KMS-11 (cell line): Measurements from ENCODE around the gene ST7.

Experiments used
- H2AFZ ChIP-seq: fragments of 200-600 bp; sonication (generic); 2 replicates; pipeline ENCODE4 v1.6.1; 2016; ENCODE audit warnings: antibody characterized with exemption, mixed run types, low read depth
- H3K27ac ChIP-seq: fragments of 200-600 bp; sonication (generic); 2 replicates; pipeline ENCODE4 v1.6.1; 2016; ENCODE audit warnings: mild to moderate bottlenecking, mixed run types
- H3K27me3 ChIP-seq: fragments of 200-600 bp; sonication (generic); 2 replicates; pipeline ENCODE4 v1.6.1; 2017; ENCODE audit warnings: mild to moderate bottlenecking, low read depth, mixed run types, moderate library complexity; ENCODE audit not compliant: insufficient read depth
- H3K36me3 ChIP-seq: fragments of 200-600 bp; sonication (generic); 2 replicates; pipeline ENCODE4 v1.6.1; 2017; ENCODE audit warnings: mild to moderate bottlenecking, mixed run types; ENCODE audit not compliant: insufficient read depth
- H3K4me1 ChIP-seq: fragments of 200-600 bp; sonication (generic); 2 replicates; pipeline ENCODE4 v1.6.1; 2016; ENCODE audit warnings: mild to moderate bottlenecking, low read depth, mixed run types; ENCODE audit not compliant: poor library complexity, severe bottlenecking
- H3K4me2 ChIP-seq: fragments of 200-600 bp; sonication (generic); 2 replicates; pipeline ENCODE4 v1.7.0; 2016; ENCODE audit warnings: mild to moderate bottlenecking, mixed run types
- H3K4me3 ChIP-seq: fragments of 200-600 bp; sonication (generic); IDR thresholded peaks from 2 replicates; pipeline ENCODE4 v1.6.1; 2017; ENCODE audit warnings: low read depth, low read length, mixed read lengths; ENCODE audit not compliant: insufficient read depth
- H3K79me2 ChIP-seq: fragments of 200-600 bp; sonication (generic); 2 replicates; pipeline ENCODE4 v1.6.1; 2016; ENCODE audit warnings: low read depth, mixed run types; ENCODE audit not compliant: insufficient read depth
- H3K9ac ChIP-seq: fragments of 200-600 bp; sonication (generic); 2 replicates; pipeline ENCODE4 v1.6.1; 2016; ENCODE audit warnings: mild to moderate bottlenecking, mixed run types
- H4K20me1 ChIP-seq: fragments of 200-600 bp; sonication (generic); 2 replicates; pipeline ENCODE4 v1.6.1; 2016; ENCODE audit warnings: mild to moderate bottlenecking, mixed run types; ENCODE audit not compliant: insufficient read depth
- CTCF ChIP-seq: fragments of 200-600 bp; sonication (generic); conservative IDR thresholded peaks from 2 replicates; pipeline ENCODE4 v1.6.1; 2017; ENCODE audit warnings: low read depth, mild to moderate bottlenecking, antibody characterized with exemption, low read length, moderate library complexity, mixed read lengths

The ST7 gene

GRCh38 chr7:117212969-117213877 is 259.9 kb downstream of the ST7 start:
- H3K36me3 ChIP-seq = no peaks in the 10 kb centered on the region

GRCh38 chr7:117216010-117216409 is 262.7 kb downstream of the ST7 start:
- Histone ChIP-seq H3K4me3 (no peak overlapping the region), H3K4me2 (no peak overlapping the region), H2AFZ (no peak overlapping the region), H3K36me3 (no peaks in the 10 kb centered on the region), H4K20me1 (no peaks in the 10 kb centered on the region), H3K9ac (no peak overlapping the region), H3K27ac (no peak overlapping the region), H3K4me1 (no peaks in the 10 kb centered on the region), H3K27me3 (no peaks in the 10 kb centered on the region), H3K79me2 (no peaks in the 10 kb centered on the region)
- no peak for TF ChIP-seq CTCF

More at GRCh38 chr7:117212969-117213877, 259.9 kb downstream of the ST7 start:
- Histone ChIP-seq H3K4me3 (no peak overlapping the region), H3K4me2 (no peak overlapping the region), H3K27ac (no peak overlapping the region), H3K9ac (no peak overlapping the region), H3K4me1 (no peaks in the 10 kb centered on the region), H3K27me3 (no peaks in the 10 kb centered on the region), H2AFZ (no peak overlapping the region), H3K79me2 (no peaks in the 10 kb centered on the region), H4K20me1 (no peaks in the 10 kb centered on the region)
- TF ChIP-seq CTCF = peak; percentile 97

GRCh38 chr7:117216436-117217069 is 263.3 kb downstream of the ST7 start:
- no peaks in the 10 kb centered on the region for H3K79me2 ChIP-seq
- H4K20me1 ChIP-seq = no peaks in the 10 kb centered on the region
- H3K4me1 ChIP-seq = no peaks in the 10 kb centered on the region
- H3K27ac ChIP-seq = no peak overlapping the region
- no peak overlapping the region for H3K4me2 ChIP-seq
- no peaks in the 10 kb centered on the region for H3K27me3 ChIP-seq
- TF ChIP-seq CTCF = no peak
- H2AFZ ChIP-seq = no peak overlapping the region
- no peak overlapping the region for H3K9ac ChIP-seq
- H3K36me3 ChIP-seq = no peaks in the 10 kb centered on the region
- H3K4me3 ChIP-seq = no peak overlapping the region

- TF ChIP-seq CTCF = no peak
- Histone ChIP-seq H3K4me3 (no peak overlapping the region), H3K4me1 (no peaks in the 10 kb centered on the region), H3K79me2 (no peaks in the 10 kb centered on the region), H3K36me3 (no peaks in the 10 kb centered on the region), H3K4me2 (no peak overlapping the region), H3K27ac (no peak overlapping the region), H2AFZ (no peak overlapping the region), H3K27me3 (no peaks in the 10 kb centered on the region), H4K20me1 (no peaks in the 10 kb centered on the region), H3K9ac (no peak overlapping the region)
These were observed 264.1 kb downstream of the ST7 start for GRCh38 chr7:117217106-117218035.
